Measurements from ENCODE around the gene PLTP. TPM values are rescaled to one million over a fixed set of nuclear protein-coding genes. Genes with fewer than 3 reads are reported as not detected.

Gene PLTP
- total RNA-seq, 1 experiment from 2014 or later: 17.7 TPM

- ATAC-seq: no peak
- POLR2A ChIA-PET: no interaction called here
- H3K4me3 ChIP-seq (ENCODE audit: low read depth in 2 of 2, low read length in 2 of 2): no peak overlapping the region
- intact Hi-C loops (cut with micrococcal nuclease; ENCODE audit: unreplicated experiment): no loop called here
- in situ Hi-C loops (cut with HindIII; ENCODE audit: low pct_unique_long_range_greater_than_20kb, low sequenced_read_pairs): no loop called here
- TF ChIP-seq SIN3A (IDR thresholded peaks at IDR 0.05; ENCODE audit: borderline replicate concordance, insufficient read depth, low read depth, low read length) (no peak), POLR2AphosphoS5 (IDR thresholded peaks at IDR 0.05; ENCODE audit: low read depth, low read length) (no peak), CTCF (IDR thresholded peaks at IDR 0.05) (no peak), REST (IDR thresholded peaks at IDR 0.05; ENCODE audit: insufficient read depth in 1 of 2, low read depth in 2 of 2, low read length in 1 of 2) (no peak), TCF7L2 (IDR thresholded peaks at IDR 0.05; ENCODE audit: low read depth, low read length) (no peak)
- CTCF ChIA-PET: no interaction called here
- no peaks in the 10 kb centered on the region for H3K9me3 ChIP-seq (ENCODE audit: control insufficient read depth, insufficient read depth, low read depth, low read length)
- no peak overlapping the region for H3K27ac ChIP-seq (ENCODE audit: low read length)
- no peaks in the 10 kb centered on the region for H3K36me3 ChIP-seq (ENCODE audit: control insufficient read depth, insufficient read depth, low read length)
- BruUV-seq (replicated peaks): no TSS peak
- no peaks in the 10 kb centered on the region for H3K27me3 ChIP-seq (ENCODE audit: control insufficient read depth, insufficient read depth, low read length)
- DNase-seq (ENCODE audit: low read depth, low spot score): no peak
- peaks cover 7% of the 10 kb centered on the region; the same call in 1 of the 2 replicates for H3K4me1 ChIP-seq (ENCODE audit: control insufficient read depth, insufficient read depth, low read length)
These were observed 48.1 kb downstream of the PLTP start for GRCh38 chr20:45863543-45864470.

GRCh38 chr20:45861221-45862075, 50.5 kb downstream of the PLTP start:
- ChIA-PET POLR2A (interaction anchor here (0.6 kb wide), 1 partner anchor 780 kb away, joined by 3 read pairs; no protein-coding TSS in a partner anchor), CTCF (no interaction called here)
- DNase-seq (ENCODE audit: low read depth, low spot score) (no peak), ATAC-seq (no peak)
- Histone ChIP-seq H3K9me3 (ENCODE audit: control insufficient read depth, insufficient read depth, low read depth, low read length) (no peaks in the 10 kb centered on the region), H3K27ac (ENCODE audit: low read length) (no peak overlapping the region), H3K4me3 (ENCODE audit: low read depth in 2 of 2, low read length in 2 of 2) (no peak overlapping the region), H3K4me1 (ENCODE audit: control insufficient read depth, insufficient read depth, low read length) (peaks cover 4% of the 10 kb centered on the region; the same call in 1 of the 2 replicates), H3K36me3 (ENCODE audit: control insufficient read depth, insufficient read depth, low read length) (no peaks in the 10 kb centered on the region; the same call in 1 of the 2 replicates), H3K27me3 (ENCODE audit: control insufficient read depth, insufficient read depth, low read length) (no peaks in the 10 kb centered on the region)
- BruUV-seq (replicated peaks): no TSS peak
- intact Hi-C loops (cut with micrococcal nuclease; ENCODE audit: unreplicated experiment): no loop called here
- in situ Hi-C loops (cut with HindIII; ENCODE audit: low pct_unique_long_range_greater_than_20kb, low sequenced_read_pairs): no loop called here
- TF ChIP-seq SIN3A (IDR thresholded peaks at IDR 0.05; ENCODE audit: borderline replicate concordance, insufficient read depth, low read depth, low read length): no peak
- no peak for TF ChIP-seq REST (IDR thresholded peaks at IDR 0.05; ENCODE audit: insufficient read depth in 1 of 2, low read depth in 2 of 2, low read length in 1 of 2)
- TF ChIP-seq TCF7L2 (IDR thresholded peaks at IDR 0.05; ENCODE audit: low read depth, low read length): no peak
- TF ChIP-seq CTCF (IDR thresholded peaks at IDR 0.05): no peak
- no peak for TF ChIP-seq POLR2AphosphoS5 (IDR thresholded peaks at IDR 0.05; ENCODE audit: low read depth, low read length)

Data from Panc1 (cell line).